Activated gamma-delta T cell (primary cell): ENCODE measurements around the gene MAPK1.
"Not testable (repeated sequence)": the region's sequence is repeated elsewhere in the genome, so short reads cannot be mapped to it uniquely, and the experiment has no call there.

Experiments
- DNase-seq: peaks from one replicate; lab custom pipeline; 2025; lab: John Stamatoyannopoulos, UW

MAPK1 gene

GRCh38 chr22:21754523-21754922, 112.9 kb downstream of the MAPK1 start:
- no peak for DNase-seq

- no peak for DNase-seq
Observed at GRCh38 chr22:21753374-21754111, 113.9 kb downstream of the MAPK1 start.

GRCh38 chr22:21752276-21752675, 115.2 kb downstream of the MAPK1 start:
- DNase-seq: no peak

GRCh38 chr22:21745948-21746347, 121.5 kb downstream of the MAPK1 start:
- DNase-seq: no peak

- not testable (repeated sequence) for DNase-seq
Observed at GRCh38 chr22:21744917-21745316, 122.5 kb downstream of the MAPK1 start.

- DNase-seq: no peak
Observed at GRCh38 chr22:21741790-21742189, 125.7 kb downstream of the MAPK1 start.

GRCh38 chr22:21741059-21741458, 126.4 kb downstream of the MAPK1 start:
- no peak for DNase-seq

GRCh38 chr22:21739828-21740377, 127.5 kb downstream of the MAPK1 start:
- DNase-seq: no peak

GRCh38 chr22:21738966-21739365, 128.5 kb downstream of the MAPK1 start:
- no peak for DNase-seq

GRCh38 chr22:21738081-21738480, 129.4 kb downstream of the MAPK1 start:
- no peak for DNase-seq

- no peak for DNase-seq
Observed at GRCh38 chr22:21736948-21737347, 130.5 kb downstream of the MAPK1 start.

- no peak for DNase-seq
Observed at GRCh38 chr22:21736084-21736642, 131.3 kb downstream of the MAPK1 start.

GRCh38 chr22:21735200-21736083, 132.0 kb downstream of the MAPK1 start, which contains the start of gene YPEL1:
Gene YPEL1 (minus strand): TSS chr22:21735794. CDS start chr22:21710744, 25,050 bp downstream.
- DNase-seq: peak; percentile 98

- no peak for DNase-seq
Observed at GRCh38 chr22:21734540-21735199, 132.8 kb downstream of the MAPK1 start.

- no peak for DNase-seq
Observed at GRCh38 chr22:21731503-21731902, 135.9 kb downstream of the MAPK1 start.

- no peak for DNase-seq
Observed at GRCh38 chr22:21730535-21731308, 136.7 kb downstream of the MAPK1 start.

- DNase-seq: not testable (repeated sequence)
Observed at GRCh38 chr22:21729184-21729583, 138.3 kb downstream of the MAPK1 start.

GRCh38 chr22:21728270-21728669, 139.2 kb downstream of the MAPK1 start:
- no peak for DNase-seq

GRCh38 chr22:21727768-21728167, 139.7 kb downstream of the MAPK1 start:
- DNase-seq: no peak

GRCh38 chr22:21727159-21727558, 140.3 kb downstream of the MAPK1 start:
- DNase-seq: no peak

GRCh38 chr22:21726650-21727049, 140.8 kb downstream of the MAPK1 start:
- no peak for DNase-seq
